ENCODE results near the gene SIK3. TPM values are rescaled to one million over a fixed set of nuclear protein-coding genes. Genes with fewer than 3 reads are reported as not detected.

Gene SIK3
- total and polyA plus RNA-seq, 11 donors, result 11.8 to 67.4 (median 38.1) TPM

- TF ChIP-seq POLR2A (IDR thresholded peaks at IDR 0.05) (no peak), CTCF (IDR thresholded peaks at IDR 0.05) (no peak)
- Histone ChIP-seq H3K27ac (no peak overlapping the region), H3K36me3 (peaks cover 3 to 98% (median 89%) of the 10 kb centered on the region in 9 donors), H3K9me3 (no peaks in the 10 kb centered on the region), H3K4me1 (peaks cover 0 to 11% (median 7%) of the 10 kb centered on the region in 12 donors), H3K27me3 (no peaks in the 10 kb centered on the region), H3K4me3 (no peak overlapping the region)
- intact Hi-C loops (cut with DNase I), result loop anchor here in 1 of 10 donors (10.0 kb wide), 1 partner anchor 364 kb away; no protein-coding TSS in a partner anchor
- DNase-seq (no peak), ATAC-seq (no peak)
- WGBS, 4 donors, result 90 to 97% (median 93%) methylated on average over 6 of the region's 6 CpGs
Measured at GRCh38 chr11:116860303-116860702, 237.9 kb downstream of the SIK3 start.

- DNase-seq (no peak), ATAC-seq (no peak)
- WGBS, 4 donors, result 90 to 94% (median 91%) methylated on average over 5 to 8 of the region's 8 CpGs
- Histone ChIP-seq H3K36me3 (peaks cover 3 to 98% (median 78%) of the 10 kb centered on the region in 9 donors), H3K9me3 (no peaks in the 10 kb centered on the region), H3K4me1 (peaks cover 0 to 16% (median 0%) of the 10 kb centered on the region in 12 donors), H3K4me3 (no peak overlapping the region), H3K27ac (no peak overlapping the region), H3K27me3 (no peaks in the 10 kb centered on the region)
- no peak for TF ChIP-seq POLR2A (IDR thresholded peaks at IDR 0.05)
- TF ChIP-seq CTCF (IDR thresholded peaks at IDR 0.05), result no peak
- intact Hi-C loops (cut with DNase I), result no loop called here
Measured at GRCh38 chr11:116859175-116859574, 239.1 kb downstream of the SIK3 start.

GRCh38 chr11:116857936-116858335 lies 240.3 kb downstream of the SIK3 start:
- H3K9me3 ChIP-seq, result no peaks in the 10 kb centered on the region
- TF ChIP-seq POLR2A (IDR thresholded peaks at IDR 0.05), result no peak
- TF ChIP-seq CTCF (IDR thresholded peaks at IDR 0.05), result no peak
- no peaks in the 10 kb centered on the region for H3K27me3 ChIP-seq
- H3K36me3 ChIP-seq, result peaks cover 3 to 93% (median 67%) of the 10 kb centered on the region in 9 donors
- no peak for DNase-seq
- ATAC-seq, result no peak
- no peak overlapping the region for H3K4me3 ChIP-seq
- peaks cover 0 to 29% (median 4%) of the 10 kb centered on the region in 12 donors for H3K4me1 ChIP-seq
- intact Hi-C loops (cut with DNase I), result no loop called here
- no peak overlapping the region for H3K27ac ChIP-seq
- WGBS, 4 donors, result 40 to 63% (median 58%) methylated on average over 3 to 7 of the region's 7 CpGs

- Histone ChIP-seq H3K36me3 (peaks cover 3 to 92% (median 61%) of the 10 kb centered on the region in 9 donors), H3K27me3 (no peaks in the 10 kb centered on the region), H3K4me3 (no peak overlapping the region), H3K4me1 (peaks cover 0 to 35% (median 10%) of the 10 kb centered on the region in 12 donors), H3K27ac (no peak overlapping the region), H3K9me3 (no peaks in the 10 kb centered on the region)
- TF ChIP-seq POLR2A (IDR thresholded peaks at IDR 0.05) (no peak), CTCF (IDR thresholded peaks at IDR 0.05) (no peak)
- intact Hi-C loops (cut with DNase I), result no loop called here
- WGBS, 4 donors, result 83 to 94% (median 88%) methylated on average over 2 of the region's 2 CpGs
- ATAC-seq (no peak), DNase-seq (no peak)
Measured at GRCh38 chr11:116857316-116857715, 240.9 kb downstream of the SIK3 start.

All from heart left ventricle (tissue), 16 donors.